GM18858 (cell line): ENCODE results near the gene USP4.
"Not testable (repeated sequence)": the region's sequence is repeated elsewhere in the genome, so short reads cannot be mapped to it uniquely, and the experiment has no call there.

Source experiments
- ATAC-seq: cut with Tn5 transposase; IDR thresholded peaks from one replicate; pipeline ENCODE4 v1.9.1; 2021; ENCODE audit not compliant: unreplicated experiment

The USP4 gene, protein sequence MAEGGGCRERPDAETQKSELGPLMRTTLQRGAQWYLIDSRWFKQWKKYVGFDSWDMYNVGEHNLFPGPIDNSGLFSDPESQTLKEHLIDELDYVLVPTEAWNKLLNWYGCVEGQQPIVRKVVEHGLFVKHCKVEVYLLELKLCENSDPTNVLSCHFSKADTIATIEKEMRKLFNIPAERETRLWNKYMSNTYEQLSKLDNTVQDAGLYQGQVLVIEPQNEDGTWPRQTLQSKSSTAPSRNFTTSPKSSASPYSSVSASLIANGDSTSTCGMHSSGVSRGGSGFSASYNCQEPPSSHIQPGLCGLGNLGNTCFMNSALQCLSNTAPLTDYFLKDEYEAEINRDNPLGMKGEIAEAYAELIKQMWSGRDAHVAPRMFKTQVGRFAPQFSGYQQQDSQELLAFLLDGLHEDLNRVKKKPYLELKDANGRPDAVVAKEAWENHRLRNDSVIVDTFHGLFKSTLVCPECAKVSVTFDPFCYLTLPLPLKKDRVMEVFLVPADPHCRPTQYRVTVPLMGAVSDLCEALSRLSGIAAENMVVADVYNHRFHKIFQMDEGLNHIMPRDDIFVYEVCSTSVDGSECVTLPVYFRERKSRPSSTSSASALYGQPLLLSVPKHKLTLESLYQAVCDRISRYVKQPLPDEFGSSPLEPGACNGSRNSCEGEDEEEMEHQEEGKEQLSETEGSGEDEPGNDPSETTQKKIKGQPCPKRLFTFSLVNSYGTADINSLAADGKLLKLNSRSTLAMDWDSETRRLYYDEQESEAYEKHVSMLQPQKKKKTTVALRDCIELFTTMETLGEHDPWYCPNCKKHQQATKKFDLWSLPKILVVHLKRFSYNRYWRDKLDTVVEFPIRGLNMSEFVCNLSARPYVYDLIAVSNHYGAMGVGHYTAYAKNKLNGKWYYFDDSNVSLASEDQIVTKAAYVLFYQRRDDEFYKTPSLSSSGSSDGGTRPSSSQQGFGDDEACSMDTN

DNA sequence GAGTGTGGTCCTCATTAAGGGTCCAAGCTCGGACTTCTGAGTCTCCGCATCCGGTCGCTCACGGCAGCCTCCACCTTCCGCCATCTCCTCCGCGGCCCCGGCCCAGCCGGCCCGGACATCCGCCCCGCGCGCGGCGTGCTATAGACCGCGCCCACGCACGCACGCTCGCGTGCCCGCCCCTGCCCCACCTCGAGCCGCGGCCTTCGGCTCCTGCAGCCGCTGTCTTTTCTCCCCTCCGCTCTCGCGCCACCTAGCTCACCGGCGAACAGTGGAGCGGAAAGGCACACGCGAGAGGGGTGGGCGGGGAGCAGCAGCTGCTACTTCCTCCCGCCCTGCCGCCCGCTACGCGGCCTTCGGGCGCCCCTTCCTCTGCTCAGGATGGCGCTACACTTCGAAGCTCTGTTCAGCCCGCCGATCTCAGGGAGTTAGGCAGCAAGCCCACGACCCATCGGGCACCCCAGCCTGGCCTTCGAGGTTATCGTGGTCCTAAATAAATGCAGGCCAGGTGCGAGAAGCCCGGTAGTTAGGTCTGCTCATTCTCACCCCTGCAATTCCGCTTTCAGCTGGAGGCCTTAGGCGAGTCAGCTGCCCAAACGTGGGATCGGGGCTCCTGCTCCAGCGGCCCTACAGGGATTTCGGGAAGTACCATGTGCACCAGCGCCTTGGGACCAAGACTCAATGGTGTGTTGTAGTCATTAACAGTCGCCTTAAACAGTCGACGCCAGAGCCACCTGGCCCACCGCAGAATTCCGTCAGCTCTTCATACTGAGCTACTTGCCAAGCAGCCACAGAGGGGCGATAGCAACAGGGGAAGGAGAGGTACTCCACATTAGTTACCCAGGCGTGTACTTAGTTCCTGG is at the start of gene USP4:
USP4 (minus strand) TSS at position 113 of the 860 bp plus-strand sequence; CDS start at position 84, 29 bp downstream.
- peak; percentile 79 for ATAC-seq

- ATAC-seq: no peak
Measured at GRCh38 chr3:49389297-49389696, 49.4 kb upstream of the USP4 start.

GRCh38 chr3:49388289-49388820 is 48.5 kb upstream of the USP4 start:
- ATAC-seq: no peak

- no peak for ATAC-seq
Measured at GRCh38 chr3:49387721-49388120, 47.9 kb upstream of the USP4 start.

- ATAC-seq: no peak
Measured at GRCh38 chr3:49386056-49386756, 46.4 kb upstream of the USP4 start.

DNA sequence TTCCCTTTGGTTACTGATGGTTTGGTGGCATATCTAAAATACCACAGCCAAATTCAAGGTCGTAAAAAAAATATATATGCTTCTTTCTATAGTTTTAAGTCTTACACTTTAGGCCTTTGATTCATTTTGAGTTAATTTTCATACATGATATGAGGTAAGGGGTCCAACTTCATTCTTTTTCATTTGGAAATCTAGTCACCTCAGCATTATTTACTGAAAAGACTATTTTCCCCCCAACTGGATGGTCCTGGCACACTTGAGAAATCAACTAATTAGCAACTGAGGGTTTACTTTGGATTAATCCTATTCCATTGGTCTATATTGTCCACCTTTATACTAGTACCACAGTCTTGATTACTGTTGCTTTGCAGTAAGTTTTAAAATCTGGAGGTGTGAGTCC is 45.8 kb upstream of the USP4 start:
- ATAC-seq: no peak

DNA sequence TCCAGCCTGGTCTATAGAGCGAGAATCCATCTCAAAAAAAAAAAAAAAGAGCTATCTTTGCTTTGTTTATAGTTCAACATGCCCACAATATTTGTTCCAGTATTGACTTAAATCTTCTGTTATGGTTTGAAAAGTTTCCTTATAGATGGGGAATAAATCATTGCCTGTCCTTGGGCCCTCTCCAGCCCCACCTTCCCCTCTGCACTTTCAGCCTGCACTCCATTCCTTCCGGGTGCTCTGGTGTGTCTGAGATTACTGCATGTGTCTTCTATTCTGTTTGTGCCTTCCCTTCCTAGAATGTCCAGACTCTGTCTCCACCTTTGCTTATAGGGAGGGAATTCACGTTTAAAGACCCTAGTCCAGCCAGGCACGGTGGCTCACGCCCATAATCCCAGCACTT is 43.5 kb upstream of the USP4 start:
- no peak for ATAC-seq

- no peak for ATAC-seq
Measured at GRCh38 chr3:49378249-49378895, 38.5 kb upstream of the USP4 start.

DNA sequence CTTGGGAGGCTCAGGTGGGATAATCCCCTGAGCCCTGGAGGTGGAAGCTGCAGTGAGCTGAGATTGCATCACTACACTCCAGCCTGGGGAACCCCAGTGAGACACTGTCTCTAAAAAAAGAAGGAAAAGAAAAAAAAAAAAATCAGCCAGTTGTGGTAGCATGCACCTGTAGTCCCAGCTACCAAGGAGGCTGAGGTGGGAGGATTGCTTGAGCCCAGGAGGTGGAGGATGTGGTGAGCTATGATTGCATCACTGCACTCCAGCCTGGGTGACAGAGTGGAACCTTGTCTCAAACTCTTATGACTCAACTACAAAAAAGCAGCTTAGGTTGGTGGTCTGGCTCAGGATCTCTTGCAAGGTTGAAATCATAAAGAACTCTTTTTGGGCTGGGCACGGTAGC is 37.6 kb upstream of the USP4 start:
- no peak for ATAC-seq

GRCh38 chr3:49371946-49372345 is 32.1 kb upstream of the USP4 start:
- no peak for ATAC-seq

DNA sequence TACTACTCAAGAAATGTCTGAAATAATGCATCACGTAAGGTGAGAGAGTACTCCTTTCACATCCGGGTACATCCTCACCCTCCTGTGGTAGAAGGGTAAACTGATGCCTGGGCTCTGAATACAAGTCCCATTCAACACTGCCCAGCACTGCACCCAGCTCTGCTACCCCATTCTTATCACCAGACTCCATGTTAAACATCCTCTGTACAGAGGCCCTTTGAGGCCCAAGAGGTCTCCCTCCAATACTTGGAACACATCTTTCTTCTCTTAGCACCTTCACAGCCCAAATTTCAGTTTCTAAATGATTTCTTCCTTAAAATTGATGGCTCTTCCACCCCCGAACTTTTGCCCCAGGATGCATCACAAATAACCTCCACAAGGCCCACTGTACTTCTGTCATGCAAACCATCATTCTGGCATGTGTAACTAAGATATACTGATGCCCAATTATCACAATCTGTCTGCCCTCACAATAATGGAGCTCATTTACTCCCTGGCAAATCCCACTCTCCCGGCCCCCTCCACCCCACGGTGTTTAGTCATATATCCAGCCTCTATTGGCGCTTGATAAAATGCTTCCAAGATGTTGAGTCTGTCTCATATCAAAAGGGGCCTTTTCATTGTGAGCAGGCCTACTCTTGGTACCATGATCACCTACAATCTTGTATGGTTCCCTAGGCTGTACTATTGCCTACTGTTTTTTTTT is 30.9 kb upstream of the USP4 start:
- ATAC-seq: no peak

DNA sequence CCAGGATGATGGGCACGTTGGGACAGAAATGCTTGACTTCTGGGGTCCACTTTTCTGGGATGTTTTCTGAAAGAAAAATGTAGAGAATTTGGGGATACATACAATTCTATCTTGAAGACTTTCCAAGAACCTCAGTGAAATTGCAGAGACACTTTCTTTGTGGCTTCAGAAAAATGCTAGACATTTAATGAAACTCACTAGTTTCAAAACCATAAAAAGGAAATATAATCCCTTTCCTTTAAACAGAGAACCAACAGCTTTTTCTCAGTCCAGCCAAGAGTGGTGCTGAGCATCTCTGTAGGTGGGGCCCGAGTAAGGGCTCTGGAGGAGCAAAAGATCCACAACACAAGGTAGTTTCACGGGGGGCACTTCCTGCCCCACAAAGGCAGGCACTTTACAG is 22.7 kb upstream of the USP4 start:
- no peak for ATAC-seq

DNA sequence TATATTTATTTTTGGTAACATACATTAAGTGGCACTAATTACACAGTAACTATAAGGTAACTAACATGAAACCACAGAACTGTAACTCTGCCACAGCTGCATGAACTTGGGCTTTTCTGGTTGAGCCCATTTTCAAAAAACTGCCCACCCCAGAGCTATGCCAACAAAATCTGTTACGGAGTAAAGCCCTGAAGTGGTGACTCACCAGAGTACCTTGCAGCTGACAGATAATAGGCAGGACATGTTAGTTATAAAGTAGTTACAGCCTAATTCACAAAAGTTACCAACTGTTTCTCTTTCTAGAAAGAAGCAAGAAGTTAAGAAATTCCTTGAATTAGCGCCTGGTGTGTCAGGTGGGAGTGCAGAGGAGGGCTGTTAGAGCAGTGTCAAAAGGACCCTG is 19.8 kb upstream of the USP4 start:
- ATAC-seq: no peak

GRCh38 chr3:49358884-49359225 is 19.0 kb upstream of the USP4 start:
- no peak for ATAC-seq

DNA sequence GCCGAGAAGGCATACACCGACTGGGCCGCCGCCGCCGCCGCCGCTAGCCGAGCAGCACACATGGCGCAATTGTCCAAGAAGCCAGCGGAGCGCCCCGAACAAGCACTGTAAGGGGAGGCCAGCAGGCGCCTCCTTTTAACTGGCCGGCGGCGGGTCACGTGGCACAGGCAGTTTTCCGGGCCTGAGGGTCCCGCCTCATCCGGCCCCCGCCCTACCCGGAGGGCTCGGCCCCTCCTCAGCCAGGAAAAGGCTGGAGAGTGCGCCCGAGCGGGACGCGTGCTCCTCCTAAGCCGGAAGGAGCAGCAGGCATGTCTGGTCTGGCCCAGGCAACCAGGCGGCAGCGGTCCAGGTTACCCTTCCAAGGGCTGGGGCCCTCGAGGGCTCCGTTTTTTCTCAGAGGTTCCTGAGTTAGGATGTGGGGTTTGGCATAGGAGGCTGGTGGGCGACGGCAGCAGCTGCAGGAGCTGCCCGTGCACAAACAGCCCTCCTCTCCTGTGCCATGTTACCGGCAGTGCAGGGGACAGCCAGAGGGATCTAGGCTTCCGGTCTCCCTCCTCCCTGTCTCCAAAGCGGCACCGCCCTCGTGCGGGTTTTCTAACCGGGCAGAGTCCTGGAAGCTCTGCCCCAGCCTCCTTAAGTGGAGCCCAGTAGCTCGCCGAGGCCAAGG is 18.5 kb upstream of the USP4 start, which contains the start of gene GPX1:
GPX1 (minus strand) TSS at position 137 of the 667 bp plus-strand sequence; CDS start at position 62, 75 bp downstream.
- ATAC-seq: peak; percentile 69

DNA sequence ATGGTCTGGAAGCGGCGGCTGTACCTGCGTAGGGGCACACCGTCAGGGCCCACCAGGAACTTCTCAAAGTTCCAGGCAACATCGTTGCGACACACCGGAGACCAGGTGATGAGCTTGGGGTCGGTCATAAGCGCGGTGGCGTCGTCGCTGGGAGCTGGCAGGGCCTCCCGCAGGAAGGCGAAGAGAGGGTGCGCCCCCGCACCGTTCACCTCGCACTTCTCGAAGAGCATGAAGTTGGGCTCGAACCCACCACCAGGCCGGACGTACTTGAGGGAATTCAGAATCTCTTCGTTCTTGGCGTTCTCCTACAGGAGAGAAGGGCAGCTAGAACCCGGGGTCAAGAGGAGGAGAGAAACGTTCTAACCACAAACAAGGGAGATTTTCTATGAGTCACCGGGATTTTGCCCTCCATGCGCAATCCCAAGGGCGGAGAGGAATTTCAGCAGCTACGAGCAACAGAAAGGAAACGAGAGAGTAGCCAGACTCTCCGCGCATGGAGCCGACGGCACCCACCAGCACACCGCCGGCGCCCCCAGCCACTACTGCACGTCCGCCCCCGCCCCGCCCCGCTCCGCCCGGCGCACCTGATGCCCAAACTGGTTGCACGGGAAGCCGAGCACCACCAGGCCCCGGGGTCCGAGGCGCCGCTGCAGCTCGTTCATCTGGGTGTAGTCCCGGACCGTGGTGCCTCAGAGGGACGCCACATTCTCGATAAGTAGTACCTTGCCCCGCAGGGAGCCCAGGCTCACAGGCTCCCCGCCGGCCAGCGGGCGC is 17.8 kb upstream of the USP4 start:
- not testable (repeated sequence) for ATAC-seq

- ATAC-seq: not testable (repeated sequence)
Measured at GRCh38 chr3:49357095-49357442, 17.2 kb upstream of the USP4 start.
